Mesendoderm (in vitro differentiated cells): Measurements from ENCODE around the gene RAB40AL.

Experiments used
- DNase-seq: peaks from one replicate; pipeline ENCODE4 v3.0.0; 2013
- H2AK5ac ChIP-seq: 2 replicates; pipeline ENCODE4 v1.6.1; 2013; ENCODE audit warnings: low read length, inconsistent platforms
- H2BK120ac ChIP-seq: 2 replicates; pipeline ENCODE4 v1.6.1; 2013; ENCODE audit warnings: low read depth, mild to moderate bottlenecking, low read length, moderate library complexity, mixed read lengths
- H2BK15ac ChIP-seq: replicated peaks from 2 replicates; pipeline ENCODE4 v1.6.1; 2013; ENCODE audit warnings: low read depth, mild to moderate bottlenecking, moderate library complexity
- H2BK5ac ChIP-seq: 2 replicates; pipeline ENCODE4 v1.6.1; 2013; ENCODE audit warnings: low read length, inconsistent platforms
- H3K18ac ChIP-seq: 2 replicates; pipeline ENCODE4 v1.6.1; 2013; ENCODE audit warnings: mild to moderate bottlenecking, low read length, mixed read lengths
- H3K23ac ChIP-seq: one replicate; pipeline ENCODE4 v1.6.1; 2013; ENCODE audit warnings: low read length
- H3K27ac ChIP-seq: 2 replicates; pipeline ENCODE4 v1.5.1; 2013; ENCODE audit warnings: low read depth, mild to moderate bottlenecking, inconsistent platforms, low read length, moderate library complexity
- H3K27me3 ChIP-seq: 2 replicates; pipeline ENCODE4 v1.6.1; 2013; ENCODE audit warnings: low read length, control low read depth, mild to moderate bottlenecking, inconsistent platforms; ENCODE audit not compliant: insufficient read depth, poor library complexity
- H3K36me3 ChIP-seq: 2 replicates; pipeline ENCODE4 v1.6.1; 2013; ENCODE audit warnings: low read length, inconsistent platforms; ENCODE audit not compliant: control insufficient read depth, insufficient read depth
- H3K4ac ChIP-seq: one replicate; pipeline ENCODE4 v1.6.1; 2013; ENCODE audit warnings: low read depth, mild to moderate bottlenecking, low read length, moderate library complexity
- H3K4me1 ChIP-seq: 2 replicates; pipeline ENCODE4 v1.6.1; 2013; ENCODE audit warnings: low read depth, low read length, inconsistent platforms; ENCODE audit not compliant: control insufficient read depth
- H3K4me2 ChIP-seq: 2 replicates; pipeline ENCODE4 v1.6.1; 2013; ENCODE audit warnings: low read length
- H3K4me3 ChIP-seq: 2 replicates; pipeline ENCODE4 v1.5.1; 2013; ENCODE audit warnings: mild to moderate bottlenecking, low read length
- H3K56ac ChIP-seq: one replicate; pipeline ENCODE4 v1.6.1; 2013; ENCODE audit warnings: low read length
- H3K79me1 ChIP-seq: 2 replicates; pipeline ENCODE4 v1.6.1; 2013; ENCODE audit warnings: low read length, inconsistent platforms
- H3K79me2 ChIP-seq: 2 replicates; pipeline ENCODE4 v1.6.1; 2013; ENCODE audit warnings: mild to moderate bottlenecking, low read length; ENCODE audit not compliant: control insufficient read depth, insufficient read depth
- H3K9ac ChIP-seq: 2 replicates; pipeline ENCODE4 v1.6.1; 2013; ENCODE audit warnings: low read length, inconsistent platforms
- H4K5ac ChIP-seq: one replicate; pipeline ENCODE4 v1.6.1; 2013; ENCODE audit warnings: low read length
- H4K8ac ChIP-seq: one replicate; pipeline ENCODE4 v1.6.1; 2013; ENCODE audit warnings: low read depth, mild to moderate bottlenecking, control low read depth, low read length, moderate library complexity
- WGBS: extraction: QIAGEN DNeasy Blood & Tissue Kit; methylation state at CpG from one replicate; pipeline ENCODE4 v1.1.7; 2013; ENCODE audit warnings: low lambda C conversion rate, missing lambda C conversion rate; ENCODE audit not compliant: insufficient coverage; ENCODE audit errors: extremely low coverage; 5-methylcytosine and 5-hydroxymethylcytosine counted together

RAB40AL gene

GRCh38 chrX:102975016-102975415 is 37.9 kb downstream of the RAB40AL start:
- DNase-seq: no peak
- Histone ChIP-seq H2BK15ac (no peak overlapping the region), H4K8ac (no peak overlapping the region), H3K4me1 (no peaks in the 10 kb centered on the region), H3K27me3 (no peaks in the 10 kb centered on the region), H2BK5ac (no peak overlapping the region), H3K9ac (no peak overlapping the region), H3K18ac (no peak overlapping the region), H3K27ac (no peak overlapping the region), H3K79me1 (no peaks in the 10 kb centered on the region), H3K4me2 (no peak overlapping the region), H3K4ac (no peak overlapping the region), H2AK5ac (no peak overlapping the region), H3K56ac (no peak overlapping the region), H3K23ac (no peak overlapping the region), H4K5ac (no peak overlapping the region), H3K36me3 (no peaks in the 10 kb centered on the region), H3K79me2 (no peaks in the 10 kb centered on the region), H3K4me3 (no peak overlapping the region), H2BK120ac (no peak overlapping the region)
- no CpG with 5 or more reads among the region's 2 CpGs for WGBS

DNA sequence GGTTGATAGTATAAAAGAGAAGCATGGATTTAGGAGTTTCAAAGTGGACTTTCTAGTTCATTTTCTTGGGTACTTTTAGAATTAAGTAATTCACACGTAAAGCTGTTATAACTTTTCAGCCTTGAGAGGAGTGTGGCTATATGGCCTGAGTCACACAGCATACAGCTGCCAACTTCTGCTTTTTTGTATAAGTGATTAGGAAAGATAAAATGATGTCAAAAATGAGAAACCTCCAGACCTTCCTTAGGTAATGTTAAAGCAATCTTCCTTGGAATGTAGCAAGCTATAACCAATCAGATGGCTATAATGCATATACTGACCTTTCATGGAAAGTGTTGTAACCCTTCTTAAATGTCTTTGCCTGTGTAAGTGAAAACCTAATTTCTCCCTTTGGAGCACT is 39.2 kb downstream of the RAB40AL start:
- Histone ChIP-seq H3K36me3 (no peaks in the 10 kb centered on the region), H3K4ac (no peak overlapping the region), H2BK120ac (no peak overlapping the region), H2BK15ac (no peak overlapping the region), H3K27me3 (no peaks in the 10 kb centered on the region), H4K5ac (no peak overlapping the region), H3K56ac (no peak overlapping the region), H3K27ac (no peak overlapping the region), H4K8ac (no peak overlapping the region), H3K79me1 (no peaks in the 10 kb centered on the region), H2AK5ac (no peak overlapping the region), H2BK5ac (no peak overlapping the region), H3K9ac (no peak overlapping the region), H3K23ac (no peak overlapping the region), H3K4me1 (no peaks in the 10 kb centered on the region), H3K4me2 (no peak overlapping the region), H3K4me3 (no peak overlapping the region), H3K79me2 (no peaks in the 10 kb centered on the region), H3K18ac (no peak overlapping the region)
- DNase-seq: no peak
- no CpG with 5 or more reads among the region's 1 CpG for WGBS

- Histone ChIP-seq H3K56ac (no peak overlapping the region), H3K36me3 (no peaks in the 10 kb centered on the region), H2BK15ac (no peak overlapping the region), H3K4me1 (no peaks in the 10 kb centered on the region), H3K9ac (no peak overlapping the region), H3K18ac (no peak overlapping the region), H3K23ac (no peak overlapping the region), H2BK120ac (no peak overlapping the region), H3K4ac (no peak overlapping the region), H3K4me2 (no peak overlapping the region), H4K5ac (no peak overlapping the region), H3K79me1 (no peaks in the 10 kb centered on the region), H2BK5ac (no peak overlapping the region), H3K27ac (no peak overlapping the region), H2AK5ac (no peak overlapping the region), H4K8ac (no peak overlapping the region), H3K27me3 (no peaks in the 10 kb centered on the region), H3K4me3 (no peak overlapping the region), H3K79me2 (no peaks in the 10 kb centered on the region)
- DNase-seq: no peak
- WGBS: no CpG with 5 or more reads among the region's 4 CpGs
Observed at GRCh38 chrX:102976793-102977495, 39.9 kb downstream of the RAB40AL start.

DNA sequence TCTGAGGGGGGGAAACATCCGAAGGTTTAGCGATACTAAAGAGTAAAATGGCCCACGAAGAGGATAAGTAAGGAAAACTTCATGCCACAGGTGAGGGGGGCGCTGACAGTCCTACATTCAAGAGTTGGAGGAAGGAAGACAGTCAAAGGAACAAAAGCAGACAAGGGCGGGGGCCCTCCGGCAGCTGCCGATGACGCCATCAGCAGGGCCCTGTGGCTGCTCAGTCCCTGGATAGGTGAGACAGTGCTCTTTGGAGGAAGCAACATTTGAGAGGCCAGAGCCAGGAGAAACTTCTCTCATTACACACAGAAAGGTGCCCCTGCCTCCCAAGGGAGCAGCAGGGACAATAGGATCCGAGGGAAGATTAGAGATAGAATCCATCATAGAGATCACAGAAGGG is 41.5 kb downstream of the RAB40AL start:
- Histone ChIP-seq H3K79me2 (no peaks in the 10 kb centered on the region), H2BK15ac (no peak overlapping the region), H4K5ac (no peak overlapping the region), H3K4me2 (no peak overlapping the region), H3K36me3 (no peaks in the 10 kb centered on the region), H3K23ac (no peak overlapping the region), H4K8ac (no peak overlapping the region), H3K9ac (no peak overlapping the region), H3K4ac (no peak overlapping the region), H2BK120ac (no peak overlapping the region), H3K56ac (no peak overlapping the region), H2AK5ac (no peak overlapping the region), H3K27ac (no peak overlapping the region), H3K27me3 (no peaks in the 10 kb centered on the region), H2BK5ac (no peak overlapping the region), H3K4me3 (no peak overlapping the region), H3K18ac (no peak overlapping the region), H3K79me1 (no peaks in the 10 kb centered on the region), H3K4me1 (no peaks in the 10 kb centered on the region)
- WGBS: no CpG with 5 or more reads among the region's 9 CpGs
- DNase-seq: no peak

DNA sequence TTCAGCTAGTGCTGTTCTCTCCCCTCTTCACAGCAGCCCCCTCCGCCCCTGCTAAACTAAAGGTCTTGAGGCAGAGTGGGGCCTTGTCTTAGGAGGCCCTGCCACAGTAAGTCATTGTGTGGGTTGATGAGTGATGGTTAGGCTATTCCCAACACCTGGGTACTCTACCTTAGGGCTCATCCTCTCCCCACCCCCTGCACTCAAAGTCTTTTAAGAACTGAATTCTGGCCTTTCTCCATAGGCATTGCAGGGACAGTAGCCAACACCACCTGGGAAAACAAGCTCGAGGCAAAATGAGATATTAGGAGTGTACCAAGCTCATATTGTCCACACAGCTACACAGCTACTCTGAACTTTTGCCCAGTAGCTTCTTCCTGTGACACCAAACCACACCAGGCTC is 42.5 kb downstream of the RAB40AL start:
- WGBS: no CpG with 5 or more reads among the region's 2 CpGs
- H3K18ac ChIP-seq: no peak overlapping the region

DNA sequence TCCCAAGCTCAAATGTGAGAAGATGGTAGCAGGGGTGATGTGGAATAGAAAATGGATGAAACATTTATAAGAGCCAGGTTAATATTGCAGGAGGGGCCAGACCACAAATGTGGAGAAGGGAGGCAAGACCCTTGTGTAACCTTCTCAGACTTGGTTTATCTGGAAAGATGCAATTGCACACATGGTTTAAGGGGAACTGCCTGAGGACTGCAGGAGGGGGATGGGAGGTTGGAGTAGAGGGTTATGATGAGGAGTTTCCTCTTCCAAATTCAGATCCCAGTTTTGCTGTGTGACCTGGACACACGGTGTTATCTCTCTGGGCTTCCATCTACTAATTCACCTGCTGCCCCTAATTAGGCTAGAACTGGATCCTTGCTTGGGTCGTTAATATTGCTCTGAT is 46.1 kb downstream of the RAB40AL start:
- H4K5ac ChIP-seq: no peak overlapping the region
- no peak overlapping the region for H4K8ac ChIP-seq
- H3K9ac ChIP-seq: no peak overlapping the region
- no peaks in the 10 kb centered on the region for H3K36me3 ChIP-seq
- no CpG with 5 or more reads among the region's 2 CpGs for WGBS
- H3K4me3 ChIP-seq: no peak overlapping the region
- no peak overlapping the region for H2BK5ac ChIP-seq
- no peak overlapping the region for H2AK5ac ChIP-seq
- H3K4me1 ChIP-seq: no peaks in the 10 kb centered on the region
- no peak overlapping the region for H2BK120ac ChIP-seq
- H3K79me2 ChIP-seq: no peaks in the 10 kb centered on the region
- DNase-seq: no peak
- H3K4ac ChIP-seq: no peak overlapping the region
- no peak overlapping the region for H3K27ac ChIP-seq
- H3K56ac ChIP-seq: no peak overlapping the region
- H3K23ac ChIP-seq: no peak overlapping the region
- no peak overlapping the region for H3K4me2 ChIP-seq
- H2BK15ac ChIP-seq: no peak overlapping the region
- H3K18ac ChIP-seq: no peak overlapping the region
- no peaks in the 10 kb centered on the region for H3K27me3 ChIP-seq
- H3K79me1 ChIP-seq: no peaks in the 10 kb centered on the region

More for the DNA sequence above, 42.5 kb downstream of the RAB40AL start:
- no peaks in the 10 kb centered on the region for H3K79me2 ChIP-seq
- no peaks in the 10 kb centered on the region for H3K27me3 ChIP-seq
- no peak overlapping the region for H4K8ac ChIP-seq
- no peak overlapping the region for H2AK5ac ChIP-seq
- no peak overlapping the region for H3K4ac ChIP-seq
- H3K4me1 ChIP-seq: no peaks in the 10 kb centered on the region
- no peak overlapping the region for H3K56ac ChIP-seq
- H3K4me2 ChIP-seq: no peak overlapping the region
- no peak overlapping the region for H2BK5ac ChIP-seq
- H2BK120ac ChIP-seq: no peak overlapping the region
- no peak overlapping the region for H3K23ac ChIP-seq
- H4K5ac ChIP-seq: no peak overlapping the region
- H3K9ac ChIP-seq: no peak overlapping the region
- no peaks in the 10 kb centered on the region for H3K36me3 ChIP-seq
- no peak overlapping the region for H3K27ac ChIP-seq
- no peak overlapping the region for H2BK15ac ChIP-seq
- H3K79me1 ChIP-seq: no peaks in the 10 kb centered on the region
- no peak for DNase-seq
- H3K4me3 ChIP-seq: no peak overlapping the region
